Prostate gland (tissue), 2 donors: Measurements from ENCODE around the gene AQR. TPM values are rescaled to one million over a fixed set of nuclear protein-coding genes. Genes with fewer than 3 reads are reported as not detected.
"Not testable (repeated sequence)": the region's sequence is repeated elsewhere in the genome, so short reads cannot be mapped to it uniquely, and the experiment has no call there.

Source experiments
- DNase-seq: peaks from one replicate; pipeline ENCODE4 v3.0.0-alpha.2; 2019; ENCODE audit warnings: low spot score
- H3K27ac ChIP-seq, 2 donors: fragments of 200-600 bp; sonication (generic); 2 replicates each; pipeline ENCODE4 v1.5.1; 2017 to 2019
- H3K27me3 ChIP-seq: fragments of 200-600 bp; sonication (generic); replicated peaks from 2 replicates; pipeline ENCODE4 v1.5.1; 2019; ENCODE audit not compliant: insufficient read depth
- H3K36me3 ChIP-seq, 2 donors: fragments of 200-600 bp; sonication (generic); 1 replicate in 1 of 2; 2 replicates in 1 of 2; pipeline versions ENCODE4 v1.5.1 to v1.8.1; 2017 to 2019
- H3K4me1 ChIP-seq: fragments of 200-600 bp; sonication (generic); replicated peaks from 2 replicates; pipeline ENCODE4 v1.5.1; 2019
- H3K4me3 ChIP-seq, 2 donors: fragments of 200-600 bp; sonication (generic); 2 replicates each; pipeline ENCODE4 v1.5.1; 2017 to 2019
- H3K9me3 ChIP-seq: fragments of 200-600 bp; sonication (generic); 2 replicates; pipeline ENCODE4 v1.5.1; 2017
- CTCF ChIP-seq, 4 experiments: fragments of 200-600 bp in 2 of 4; fragments of 450-650 bp in 2 of 4; sonication (generic) in 2 of 4; IDR thresholded peaks; 1 replicate in 3 of 4; 2 replicates in 1 of 4; pipeline ENCODE4 v1.5.1; 2016 to 2019; ENCODE audit warnings: antibody characterized with exemption in 4 of 4, mild to moderate bottlenecking in 2 of 4, moderate library complexity in 2 of 4
- POLR2A ChIP-seq: fragments of 450-650 bp; IDR thresholded peaks from one replicate; pipeline ENCODE4 v1.6.1; 2016; ENCODE audit warnings: antibody characterized with exemption, mild to moderate bottlenecking
- POLR2AphosphoS5 ChIP-seq: sonication (generic); formaldehyde crosslinking; IDR thresholded peaks from one replicate; pipeline ENCODE4 v1.6.1; 2017; ENCODE audit warnings: antibody characterized with exemption
- whole genome bisulfite sequencing: methylation state at CpG from one replicate; pipeline ENCODE4 v1.1.5; 2018; 5-methylcytosine and 5-hydroxymethylcytosine counted together
- intact Hi-C: fragments of 100-400 bp; cut with DNase I; formaldehyde crosslinking; loops from one replicate; pipeline ENCODE4 v1.14.2; 2022
- total RNA-seq, 2 donors: library from RNA; depleted of rRNA; stranded (reverse); fragments of >200 nt; gene quantifications; one replicate each; pipeline ENCODE4 v1.1.0, GENCODE V29; 2016

AQR gene
- total RNA-seq, 2 donors from 2014 or later, result 32.9 to 34.0 TPM

GRCh38 chr15:34818526-34818925, 151.0 kb downstream of the AQR start:
- no peak for DNase-seq
- no peaks in the 10 kb centered on the region for H3K36me3 ChIP-seq
- H3K27me3 ChIP-seq, result no peaks in the 10 kb centered on the region
- no peak overlapping the region for H3K27ac ChIP-seq
- no peak overlapping the region for H3K4me3 ChIP-seq
- TF ChIP-seq POLR2A (no peak), CTCF (IDR thresholded peaks at IDR 0.05) (no peak), POLR2AphosphoS5 (no peak)
- WGBS, result 87% methylated on average over 1 of the region's 1 CpG
- H3K9me3 ChIP-seq, result no peaks in the 10 kb centered on the region
- no peaks in the 10 kb centered on the region for H3K4me1 ChIP-seq
- intact Hi-C loops, result no loop called here

- 66% methylated on average over 1 of the region's 1 CpG for WGBS
- Histone ChIP-seq H3K36me3 (no peaks in the 10 kb centered on the region), H3K27ac (no peak overlapping the region), H3K9me3 (no peaks in the 10 kb centered on the region), H3K27me3 (no peaks in the 10 kb centered on the region), H3K4me1 (no peaks in the 10 kb centered on the region), H3K4me3 (no peak overlapping the region)
- intact Hi-C loops, result no loop called here
- DNase-seq, result no peak
- TF ChIP-seq POLR2A (no peak), POLR2AphosphoS5 (no peak), CTCF (IDR thresholded peaks at IDR 0.05) (no peak)
Measured at GRCh38 chr15:34815836-34816235, 153.7 kb downstream of the AQR start.

- Histone ChIP-seq H3K27me3 (no peaks in the 10 kb centered on the region), H3K36me3 (no peaks in the 10 kb centered on the region), H3K4me3 (no peak overlapping the region), H3K27ac (no peak overlapping the region), H3K9me3 (no peaks in the 10 kb centered on the region), H3K4me1 (no peaks in the 10 kb centered on the region)
- 35% methylated on average over 3 of the region's 3 CpGs for WGBS
- DNase-seq, result no peak
- TF ChIP-seq CTCF (IDR thresholded peaks at IDR 0.05), result no peak
- TF ChIP-seq POLR2A, result no peak
- TF ChIP-seq POLR2AphosphoS5, result no peak
- intact Hi-C loops, result no loop called here
Measured at GRCh38 chr15:34813446-34814190, 155.9 kb downstream of the AQR start.

GRCh38 chr15:34812868-34813365, 156.6 kb downstream of the AQR start:
- H3K4me3 ChIP-seq, H3K27me3 ChIP-seq, DNase-seq, H3K27ac ChIP-seq, H3K4me1 ChIP-seq, intact Hi-C loops, H3K36me3 ChIP-seq, H3K9me3 ChIP-seq: not testable (repeated sequence)
- WGBS, result 47% methylated on average over 9 of the region's 9 CpGs

GRCh38 chr15:34812369-34812768, 157.2 kb downstream of the AQR start:
- H3K4me1 ChIP-seq, result no peaks in the 10 kb centered on the region
- no peaks in the 10 kb centered on the region for H3K27me3 ChIP-seq
- intact Hi-C loops, result no loop called here
- no peak overlapping the region for H3K4me3 ChIP-seq
- WGBS, result 71% methylated on average over 1 of the region's 1 CpG
- DNase-seq, result no peak
- H3K27ac ChIP-seq, result no peak overlapping the region
- TF ChIP-seq POLR2A, result no peak
- no peak for TF ChIP-seq CTCF (IDR thresholded peaks at IDR 0.05)
- TF ChIP-seq POLR2AphosphoS5, result no peak
- H3K9me3 ChIP-seq, result no peaks in the 10 kb centered on the region
- no peaks in the 10 kb centered on the region for H3K36me3 ChIP-seq
